ENCODE measurements around the gene BCL2L12. TPM values are rescaled to one million over a fixed set of nuclear protein-coding genes. Genes with fewer than 3 reads are reported as not detected.

The BCL2L12 gene
- total RNA-seq, 1 donor from 2014 or later, result 31.5 TPM

GRCh38 chr19:49642492-49643035 is 23.2 kb upstream of the BCL2L12 start:
- TF ChIP-seq, protein P1, sequence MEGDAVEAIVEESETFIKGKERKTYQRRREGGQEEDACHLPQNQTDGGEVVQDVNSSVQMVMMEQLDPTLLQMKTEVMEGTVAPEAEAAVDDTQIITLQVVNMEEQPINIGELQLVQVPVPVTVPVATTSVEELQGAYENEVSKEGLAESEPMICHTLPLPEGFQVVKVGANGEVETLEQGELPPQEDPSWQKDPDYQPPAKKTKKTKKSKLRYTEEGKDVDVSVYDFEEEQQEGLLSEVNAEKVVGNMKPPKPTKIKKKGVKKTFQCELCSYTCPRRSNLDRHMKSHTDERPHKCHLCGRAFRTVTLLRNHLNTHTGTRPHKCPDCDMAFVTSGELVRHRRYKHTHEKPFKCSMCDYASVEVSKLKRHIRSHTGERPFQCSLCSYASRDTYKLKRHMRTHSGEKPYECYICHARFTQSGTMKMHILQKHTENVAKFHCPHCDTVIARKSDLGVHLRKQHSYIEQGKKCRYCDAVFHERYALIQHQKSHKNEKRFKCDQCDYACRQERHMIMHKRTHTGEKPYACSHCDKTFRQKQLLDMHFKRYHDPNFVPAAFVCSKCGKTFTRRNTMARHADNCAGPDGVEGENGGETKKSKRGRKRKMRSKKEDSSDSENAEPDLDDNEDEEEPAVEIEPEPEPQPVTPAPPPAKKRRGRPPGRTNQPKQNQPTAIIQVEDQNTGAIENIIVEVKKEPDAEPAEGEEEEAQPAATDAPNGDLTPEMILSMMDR (IDR thresholded peaks at IDR 0.05; ENCODE audit: insufficient read depth, low read depth, low read length), result no peak
- TF ChIP-seq EZH2 (IDR thresholded peaks at IDR 0.05; ENCODE audit: insufficient read depth, low read length), result no peak
- Histone ChIP-seq H4K20me1 (ENCODE audit: insufficient read depth, low read length) (peaks cover 44% of the 10 kb centered on the region), H3K27me3 (ENCODE audit: insufficient read depth, low read length) (no peaks in the 10 kb centered on the region), H3K9me3 (ENCODE audit: insufficient read depth, low read depth, low read length) (no peaks in the 10 kb centered on the region), H3K36me3 (ENCODE audit: insufficient read depth, low read length) (peaks cover 3% of the 10 kb centered on the region), H2AFZ (ENCODE audit: low read depth, low read length) (peak overlapping the region; percentile 73), H3K9ac (ENCODE audit: low read length) (peak overlapping the region; percentile 100), H3K4me2 (ENCODE audit: low read length) (peak overlapping the region; percentile 96), H3K4me1 (ENCODE audit: insufficient read depth, low read length) (peaks cover 37% of the 10 kb centered on the region), H3K4me3 (ENCODE audit: insufficient read depth, low read depth, low read length) (peak overlapping the region; percentile 100), H3K79me2 (ENCODE audit: insufficient read depth, low read length) (peaks cover 64% of the 10 kb centered on the region), H3K27ac (ENCODE audit: low read depth, low read length) (peak overlapping the region; percentile 99)
- peaks cover 27% of the 10 kb centered on the region for H3K4me1 Mint-ChIP-seq (ENCODE audit: low read depth, unreplicated experiment)
- H3K36me3 Mint-ChIP-seq (ENCODE audit: low read depth, unreplicated experiment), result peaks cover 6% of the 10 kb centered on the region
- H3K9me3 Mint-ChIP-seq (ENCODE audit: unreplicated experiment), result no peaks in the 10 kb centered on the region
- peak overlapping the region; percentile 100 for H3K4me3 Mint-ChIP-seq (ENCODE audit: unreplicated experiment)
- H3K27me3 Mint-ChIP-seq (ENCODE audit: low read depth, unreplicated experiment), result no peaks in the 10 kb centered on the region
- peak overlapping the region; percentile 99 for H3K27ac Mint-ChIP-seq (ENCODE audit: unreplicated experiment)
- FAIRE-seq, result no peak
- DNase-seq (ENCODE audit: low read depth), result no peak

DNA sequence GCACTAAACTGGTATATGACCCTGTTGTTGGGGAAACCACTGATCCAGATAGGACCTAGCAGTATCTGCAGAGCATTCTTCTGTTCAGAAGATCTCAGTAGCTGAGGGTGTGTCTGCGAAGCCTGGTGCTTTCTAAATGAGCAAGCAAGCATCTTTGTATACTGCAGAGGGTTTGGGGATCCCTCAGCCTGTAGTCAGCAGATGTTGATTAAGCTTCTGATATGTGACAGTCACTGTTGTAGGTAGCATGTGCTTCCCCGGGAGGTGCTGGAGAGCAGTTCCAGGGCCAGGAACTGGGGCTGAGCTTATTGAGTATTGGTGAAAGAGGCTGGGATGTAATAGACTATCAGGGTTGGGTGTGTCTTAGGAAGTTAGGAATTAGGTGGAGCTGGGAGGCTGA is 22.3 kb upstream of the BCL2L12 start:
- Histone ChIP-seq H3K9me3 (ENCODE audit: insufficient read depth, low read depth, low read length) (no peaks in the 10 kb centered on the region), H4K20me1 (ENCODE audit: insufficient read depth, low read length) (peaks cover 50% of the 10 kb centered on the region), H3K27ac (ENCODE audit: low read depth, low read length) (no peak overlapping the region), H2AFZ (ENCODE audit: low read depth, low read length) (no peak overlapping the region), H3K4me1 (ENCODE audit: insufficient read depth, low read length) (peaks cover 29% of the 10 kb centered on the region), H3K4me2 (ENCODE audit: low read length) (peak overlapping the region; percentile 96), H3K4me3 (ENCODE audit: insufficient read depth, low read depth, low read length) (peak overlapping the region; percentile 100), H3K36me3 (ENCODE audit: insufficient read depth, low read length) (peaks cover 3% of the 10 kb centered on the region), H3K27me3 (ENCODE audit: insufficient read depth, low read length) (no peaks in the 10 kb centered on the region), H3K9ac (ENCODE audit: low read length) (peak overlapping the region; percentile 100), H3K79me2 (ENCODE audit: insufficient read depth, low read length) (peaks cover 68% of the 10 kb centered on the region)
- Mint-ChIP-seq H3K9me3 (ENCODE audit: unreplicated experiment) (no peaks in the 10 kb centered on the region), H3K4me1 (ENCODE audit: low read depth, unreplicated experiment) (peaks cover 25% of the 10 kb centered on the region), H3K27ac (ENCODE audit: unreplicated experiment) (peak overlapping the region; percentile 99), H3K36me3 (ENCODE audit: low read depth, unreplicated experiment) (peaks cover 6% of the 10 kb centered on the region), H3K27me3 (ENCODE audit: low read depth, unreplicated experiment) (no peaks in the 10 kb centered on the region), H3K4me3 (ENCODE audit: unreplicated experiment) (peak overlapping the region; percentile 100)
- TF ChIP-seq, protein P1 (IDR thresholded peaks at IDR 0.05; ENCODE audit: insufficient read depth, low read depth, low read length), result no peak
- no peak for TF ChIP-seq EZH2 (IDR thresholded peaks at IDR 0.05; ENCODE audit: insufficient read depth, low read length)
- FAIRE-seq, result no peak
- DNase-seq (ENCODE audit: low read depth), result no peak

DNA sequence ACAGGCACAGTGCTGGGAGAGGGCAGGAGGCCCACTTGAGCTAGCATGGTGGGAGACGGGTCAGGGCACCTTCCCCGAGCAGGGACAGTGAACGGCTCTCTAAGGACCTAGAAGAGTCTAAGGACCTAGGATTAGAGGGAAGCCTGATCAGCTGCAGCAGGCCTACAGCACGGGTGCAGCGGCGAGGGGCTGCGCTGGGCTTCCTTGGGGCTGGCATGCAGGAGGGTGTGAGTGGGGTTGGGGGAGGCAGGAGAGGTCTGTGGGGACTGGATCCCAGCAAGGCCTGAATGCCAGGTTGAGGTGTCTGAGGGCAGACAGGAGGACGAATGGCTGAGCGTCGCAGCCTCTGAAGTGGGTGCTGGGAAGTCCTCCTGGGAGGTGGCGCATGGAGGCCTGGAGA is 20.1 kb upstream of the BCL2L12 start:
- no peaks in the 10 kb centered on the region for H3K27me3 Mint-ChIP-seq (ENCODE audit: low read depth, unreplicated experiment)
- no peak overlapping the region for H3K4me3 Mint-ChIP-seq (ENCODE audit: unreplicated experiment)
- H3K27ac ChIP-seq (ENCODE audit: low read depth, low read length), result no peak overlapping the region
- H3K4me1 Mint-ChIP-seq (ENCODE audit: low read depth, unreplicated experiment), result peaks cover 20% of the 10 kb centered on the region
- no peak overlapping the region for H3K4me3 ChIP-seq (ENCODE audit: insufficient read depth, low read depth, low read length)
- peaks cover 77% of the 10 kb centered on the region for H3K79me2 ChIP-seq (ENCODE audit: insufficient read depth, low read length)
- no peak overlapping the region for H2AFZ ChIP-seq (ENCODE audit: low read depth, low read length)
- no peak overlapping the region for H3K4me2 ChIP-seq (ENCODE audit: low read length)
- peak overlapping the region; percentile 53 for H3K27ac Mint-ChIP-seq (ENCODE audit: unreplicated experiment)
- H3K9me3 Mint-ChIP-seq (ENCODE audit: unreplicated experiment), result no peaks in the 10 kb centered on the region
- peaks cover 69% of the 10 kb centered on the region for H4K20me1 ChIP-seq (ENCODE audit: insufficient read depth, low read length)
- H3K36me3 Mint-ChIP-seq (ENCODE audit: low read depth, unreplicated experiment), result peaks cover 6% of the 10 kb centered on the region
- H3K4me1 ChIP-seq (ENCODE audit: insufficient read depth, low read length), result peaks cover 22% of the 10 kb centered on the region
- no peaks in the 10 kb centered on the region for H3K27me3 ChIP-seq (ENCODE audit: insufficient read depth, low read length)
- TF ChIP-seq, protein P1 (IDR thresholded peaks at IDR 0.05; ENCODE audit: insufficient read depth, low read depth, low read length), result no peak
- no peak for TF ChIP-seq EZH2 (IDR thresholded peaks at IDR 0.05; ENCODE audit: insufficient read depth, low read length)
- DNase-seq (ENCODE audit: low read depth) (no peak), FAIRE-seq (no peak)
- peaks cover 3% of the 10 kb centered on the region for H3K36me3 ChIP-seq (ENCODE audit: insufficient read depth, low read length)
- H3K9me3 ChIP-seq (ENCODE audit: insufficient read depth, low read depth, low read length), result no peaks in the 10 kb centered on the region
- no peak overlapping the region for H3K9ac ChIP-seq (ENCODE audit: low read length)
